ENCODE results near the gene C2CD2L. TPM values are rescaled to one million over a fixed set of nuclear protein-coding genes. Genes with fewer than 3 reads are reported as not detected.
"Not testable (repeated sequence)": the region's sequence is repeated elsewhere in the genome, so short reads cannot be mapped to it uniquely, and the experiment has no call there.

The C2CD2L gene
- total RNA-seq, result 10 to 100 TPM; 21.0 to 21.1 TPM

GRCh38 chr11:119106564-119107537 lies at the start of gene C2CD2L:
TSS of gene C2CD2L (plus strand) at chr11:119107344. CDS start at chr11:119107742, 398 bp downstream.
- peak within 1 kb of the TSS; percentile 96 to 97 for H3K4me3 Mint-ChIP-seq
- peak; percentile 92 to 95 for ATAC-seq (replicated peaks in 1 of 2)

GRCh38 chr11:119059128-119059527 lies 48.0 kb upstream of the C2CD2L start:
- not testable (repeated sequence) for H3K9me3 Mint-ChIP-seq; H3K27me3 Mint-ChIP-seq (ENCODE audit: low read depth); DNase-seq; H3K36me3 Mint-ChIP-seq (ENCODE audit: insufficient read depth in 2 of 2); H3K4me3 Mint-ChIP-seq; ATAC-seq (replicated peaks in 1 of 2); H3K27ac Mint-ChIP-seq
- peaks cover 39% of the 10 kb centered on the region for H3K4me1 Mint-ChIP-seq (ENCODE audit: low read depth)

More at GRCh38 chr11:119106564-119107537, at the start of gene C2CD2L:
- H3K4me1 Mint-ChIP-seq (ENCODE audit: low read depth), result peaks cover 60% of the 10 kb centered on the region
- H3K27me3 Mint-ChIP-seq (ENCODE audit: low read depth), result no peaks in the 10 kb centered on the region
- H3K9me3 Mint-ChIP-seq, result no peaks in the 10 kb centered on the region
- H3K36me3 Mint-ChIP-seq (ENCODE audit: insufficient read depth in 2 of 2), result peaks cover 2 to 13% of the 10 kb centered on the region in 2 donors
- peak within 1 kb of the TSS; percentile 88 for H3K27ac Mint-ChIP-seq
- peak; percentile 92 to 94 for DNase-seq

GRCh38 chr11:119061256-119061655 lies 45.9 kb upstream of the C2CD2L start:
- no peak overlapping the region for H3K27ac Mint-ChIP-seq
- no peaks in the 10 kb centered on the region for H3K9me3 Mint-ChIP-seq
- H3K4me1 Mint-ChIP-seq (ENCODE audit: low read depth), result peaks cover 37% of the 10 kb centered on the region
- no peak for ATAC-seq (replicated peaks in 1 of 2)
- H3K27me3 Mint-ChIP-seq (ENCODE audit: low read depth), result no peaks in the 10 kb centered on the region
- peaks cover 0 to 2% of the 10 kb centered on the region in 2 donors for H3K36me3 Mint-ChIP-seq (ENCODE audit: insufficient read depth in 2 of 2)
- DNase-seq, result no peak
- no peak overlapping the region for H3K4me3 Mint-ChIP-seq

- DNase-seq (no peak), ATAC-seq (replicated peaks in 1 of 2) (no peak)
- Mint-ChIP-seq H3K4me3 (no peak overlapping the region), H3K9me3 (no peaks in the 10 kb centered on the region), H3K27ac (no peak overlapping the region), H3K36me3 (ENCODE audit: insufficient read depth in 2 of 2) (no peaks in the 10 kb centered on the region), H3K27me3 (ENCODE audit: low read depth) (no peaks in the 10 kb centered on the region), H3K4me1 (ENCODE audit: low read depth) (peaks cover 43% of the 10 kb centered on the region)
Measured at GRCh38 chr11:119062779-119063178, 44.4 kb upstream of the C2CD2L start.

- peak overlapping the region in 1 of 2 donors; percentile 65 for H3K4me3 Mint-ChIP-seq
- H3K27ac Mint-ChIP-seq, result peak overlapping the region; percentile 20
- H3K9me3 Mint-ChIP-seq, result no peaks in the 10 kb centered on the region
- H3K4me1 Mint-ChIP-seq (ENCODE audit: low read depth), result peaks cover 43% of the 10 kb centered on the region
- no peaks in the 10 kb centered on the region for H3K27me3 Mint-ChIP-seq (ENCODE audit: low read depth)
- peak in 1 of 2 donors; percentile 22 for ATAC-seq (replicated peaks in 1 of 2)
- DNase-seq, result peak; percentile 55
- peaks cover 0 to 2% of the 10 kb centered on the region in 2 donors for H3K36me3 Mint-ChIP-seq (ENCODE audit: insufficient read depth in 2 of 2)
Measured at GRCh38 chr11:119065369-119065768, 41.8 kb upstream of the C2CD2L start.

GRCh38 chr11:119067371-119068222 lies 39.5 kb upstream of the C2CD2L start, which contains the start of gene VPS11:
TSS of gene VPS11 (plus strand) at chr11:119067818. CDS start at chr11:119067824, 6 bp downstream.
- no peaks in the 10 kb centered on the region for H3K9me3 Mint-ChIP-seq
- peak within 1 kb of the TSS; percentile 99 for H3K27ac Mint-ChIP-seq

GRCh38 chr11:119077839-119078238 lies 29.3 kb upstream of the C2CD2L start:
- Mint-ChIP-seq H3K27me3 (ENCODE audit: low read depth) (no peaks in the 10 kb centered on the region), H3K36me3 (ENCODE audit: insufficient read depth in 2 of 2) (peaks cover 2 to 7% of the 10 kb centered on the region in 2 donors), H3K4me1 (ENCODE audit: low read depth) (no peaks in the 10 kb centered on the region), H3K27ac (no peak overlapping the region), H3K4me3 (no peak overlapping the region), H3K9me3 (no peaks in the 10 kb centered on the region)
- no peak for DNase-seq
- ATAC-seq (replicated peaks in 1 of 2), result no peak

More at GRCh38 chr11:119067371-119068222, 39.5 kb upstream of the C2CD2L start, which contains the start of gene VPS11:
- ATAC-seq (replicated peaks in 1 of 2) (peak; percentile 99), DNase-seq (peak; percentile 98 to 99)
- H3K4me1 Mint-ChIP-seq (ENCODE audit: low read depth), result peaks cover 43% of the 10 kb centered on the region
- peaks cover 0 to 2% of the 10 kb centered on the region in 2 donors for H3K36me3 Mint-ChIP-seq (ENCODE audit: insufficient read depth in 2 of 2)
- no peaks in the 10 kb centered on the region for H3K27me3 Mint-ChIP-seq (ENCODE audit: low read depth)
- H3K4me3 Mint-ChIP-seq, result peak within 1 kb of the TSS; percentile 95 to 99

GRCh38 chr11:119078675-119079420 lies 28.3 kb upstream of the C2CD2L start:
- no peak for DNase-seq
- Mint-ChIP-seq H3K27ac (no peak overlapping the region), H3K9me3 (no peaks in the 10 kb centered on the region), H3K4me1 (ENCODE audit: low read depth) (no peaks in the 10 kb centered on the region), H3K4me3 (no peak overlapping the region), H3K36me3 (ENCODE audit: insufficient read depth in 2 of 2) (peaks cover 2 to 6% of the 10 kb centered on the region in 2 donors), H3K27me3 (ENCODE audit: low read depth) (no peaks in the 10 kb centered on the region)
- no peak for ATAC-seq (replicated peaks in 1 of 2)

- H3K4me1 Mint-ChIP-seq (ENCODE audit: low read depth), result peaks cover 9% of the 10 kb centered on the region
- no peaks in the 10 kb centered on the region for H3K27me3 Mint-ChIP-seq (ENCODE audit: low read depth)
- peak overlapping the region; percentile 12 for H3K27ac Mint-ChIP-seq
- H3K4me3 Mint-ChIP-seq, result no peak overlapping the region
- H3K36me3 Mint-ChIP-seq (ENCODE audit: insufficient read depth in 2 of 2), result peaks cover 2 to 4% of the 10 kb centered on the region in 2 donors
- DNase-seq (no peak), ATAC-seq (replicated peaks in 1 of 2) (no peak)
- H3K9me3 Mint-ChIP-seq, result no peaks in the 10 kb centered on the region
Measured at GRCh38 chr11:119081682-119082260, 25.4 kb upstream of the C2CD2L start.

GRCh38 chr11:119084663-119085436 lies 22.3 kb upstream of the C2CD2L start, which contains the start of gene HMBS:
TSS of gene HMBS (plus strand) at chr11:119084881. CDS start at chr11:119085034, 153 bp downstream.
- H3K4me3 Mint-ChIP-seq, result peak within 1 kb of the TSS; percentile 93 to 99
- DNase-seq, result peak; percentile 91 to 93
- H3K4me1 Mint-ChIP-seq (ENCODE audit: low read depth), result peaks cover 25% of the 10 kb centered on the region
- H3K27ac Mint-ChIP-seq, result peak within 1 kb of the TSS; percentile 94
- peak; percentile 92 for ATAC-seq (replicated peaks in 1 of 2)
- H3K9me3 Mint-ChIP-seq, result no peaks in the 10 kb centered on the region
- H3K36me3 Mint-ChIP-seq (ENCODE audit: insufficient read depth in 2 of 2), result peaks cover 0 to 4% of the 10 kb centered on the region in 2 donors
- H3K27me3 Mint-ChIP-seq (ENCODE audit: low read depth), result no peaks in the 10 kb centered on the region

GRCh38 chr11:119085437-119085847 lies 21.7 kb upstream of the C2CD2L start:
- ATAC-seq (replicated peaks in 1 of 2) (peak; percentile 33 to 47), DNase-seq (peak; percentile 47 to 48)
- Mint-ChIP-seq H3K27me3 (ENCODE audit: low read depth) (no peaks in the 10 kb centered on the region), H3K9me3 (no peaks in the 10 kb centered on the region), H3K4me3 (peak overlapping the region; percentile 93 to 99), H3K4me1 (ENCODE audit: low read depth) (peaks cover 25% of the 10 kb centered on the region), H3K36me3 (ENCODE audit: insufficient read depth in 2 of 2) (peaks cover 0 to 2% of the 10 kb centered on the region in 2 donors), H3K27ac (peak overlapping the region; percentile 94)
